HG02759 (cell line): ENCODE measurements around the gene MBNL1.

Source experiments
- ATAC-seq: cut with Tn5 transposase; IDR thresholded peaks from one replicate; pipeline ENCODE4 v1.9.1; 2021; ENCODE audit warnings: mild to moderate bottlenecking, moderate library complexity; ENCODE audit not compliant: unreplicated experiment

Gene MBNL1

GRCh38 chr3:152466784-152467183 is 198.1 kb downstream of the MBNL1 start:
- peak; percentile 67 for ATAC-seq

DNA sequence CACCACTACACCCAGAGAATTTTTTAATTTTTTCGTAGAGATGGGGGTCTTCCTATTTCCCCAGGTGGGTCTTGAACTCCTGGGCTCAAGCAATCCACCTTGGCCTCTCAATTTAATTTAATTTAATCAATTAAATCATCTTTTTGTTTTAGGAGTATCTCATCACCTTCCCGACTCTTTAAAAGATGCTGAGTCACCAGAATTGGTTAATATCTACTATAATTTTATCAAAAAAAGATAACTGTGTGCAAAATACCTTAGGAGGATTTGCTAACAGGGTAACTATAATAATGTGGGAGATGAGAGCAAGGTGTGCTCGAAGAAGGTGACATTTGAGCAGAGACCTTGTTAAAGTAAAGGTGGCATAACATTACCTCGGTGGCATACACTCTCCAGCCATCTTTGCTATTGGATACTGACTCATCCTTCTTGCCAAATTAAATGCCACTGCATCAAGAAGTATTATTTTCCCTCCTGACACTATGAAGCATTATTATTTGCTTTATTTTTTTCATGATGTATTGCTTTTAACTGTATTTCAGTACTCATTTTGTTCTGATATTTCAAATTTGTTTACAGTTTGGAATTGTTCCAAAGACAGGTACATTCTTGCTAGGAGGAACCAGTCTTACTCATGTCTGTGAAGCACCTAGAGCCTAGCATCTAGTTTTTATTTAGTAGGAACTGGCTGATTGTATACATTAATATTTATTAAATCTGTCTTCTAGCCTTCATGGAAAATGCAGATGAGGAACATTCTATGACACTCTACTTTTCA is 200.7 kb downstream of the MBNL1 start:
- no peak for ATAC-seq

GRCh38 chr3:152470095-152470494 is 201.4 kb downstream of the MBNL1 start:
- no peak for ATAC-seq

GRCh38 chr3:152470893-152471292 is 202.2 kb downstream of the MBNL1 start:
- ATAC-seq = no peak

- ATAC-seq = peak; percentile 73
Observed at GRCh38 chr3:152471814-152472671, 203.3 kb downstream of the MBNL1 start.

DNA sequence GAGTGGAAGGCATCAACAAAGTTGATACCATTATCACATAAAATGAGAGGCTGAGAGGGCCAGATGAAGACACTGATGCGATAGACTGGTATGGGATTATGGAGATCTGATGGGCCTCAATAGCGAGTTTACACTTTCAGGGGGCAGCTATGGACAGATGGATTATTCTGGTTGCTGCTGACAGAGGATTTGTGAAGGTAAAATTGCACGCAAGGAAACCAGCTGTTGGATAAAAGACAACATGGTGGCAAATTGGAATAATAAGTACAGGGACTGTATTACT is 203.9 kb downstream of the MBNL1 start:
- no peak for ATAC-seq

GRCh38 chr3:152474585-152474984 is 205.9 kb downstream of the MBNL1 start:
- peak; percentile 62 for ATAC-seq

- no peak for ATAC-seq
Observed at GRCh38 chr3:152477422-152477821, 208.7 kb downstream of the MBNL1 start.

GRCh38 chr3:152480282-152480953 is 211.7 kb downstream of the MBNL1 start:
- ATAC-seq = peak; percentile 91

DNA sequence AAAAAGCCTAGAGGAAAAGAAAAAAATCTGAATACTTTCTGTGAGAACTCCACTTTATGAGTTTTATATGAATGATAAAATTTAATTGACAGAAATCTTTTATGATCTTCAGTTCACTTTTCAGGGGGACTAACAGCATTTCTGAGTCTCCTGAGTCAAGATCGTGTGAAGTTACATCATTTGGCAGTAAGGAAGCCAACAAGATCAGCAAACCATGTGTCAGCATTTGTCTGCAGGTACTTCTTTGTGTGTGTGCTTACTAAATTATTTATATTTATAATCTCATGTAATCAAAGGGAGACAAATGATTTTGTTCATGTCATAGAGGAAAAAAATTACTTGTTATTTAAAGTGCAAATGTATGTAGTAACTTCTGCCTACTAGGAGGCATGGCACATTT is 217.6 kb downstream of the MBNL1 start:
- ATAC-seq = no peak

DNA sequence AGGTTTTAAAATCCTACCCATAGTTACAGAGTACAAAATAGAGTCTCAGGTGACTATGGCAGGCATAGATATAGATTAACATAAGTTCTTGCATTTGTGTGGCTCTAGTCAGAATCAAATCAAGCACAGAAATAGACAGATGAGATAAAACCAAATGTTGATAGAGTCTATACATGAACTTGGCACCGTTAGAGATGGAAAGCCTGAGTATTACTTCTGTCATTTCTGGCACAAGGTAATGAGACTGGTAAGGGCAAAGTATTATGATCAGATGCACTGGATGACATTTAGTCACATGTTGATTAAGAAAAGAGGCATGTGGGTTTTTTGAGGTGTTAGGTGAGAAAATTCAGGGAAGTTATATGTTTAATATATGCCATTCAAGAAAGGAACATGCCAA is 219.7 kb downstream of the MBNL1 start:
- no peak for ATAC-seq

DNA sequence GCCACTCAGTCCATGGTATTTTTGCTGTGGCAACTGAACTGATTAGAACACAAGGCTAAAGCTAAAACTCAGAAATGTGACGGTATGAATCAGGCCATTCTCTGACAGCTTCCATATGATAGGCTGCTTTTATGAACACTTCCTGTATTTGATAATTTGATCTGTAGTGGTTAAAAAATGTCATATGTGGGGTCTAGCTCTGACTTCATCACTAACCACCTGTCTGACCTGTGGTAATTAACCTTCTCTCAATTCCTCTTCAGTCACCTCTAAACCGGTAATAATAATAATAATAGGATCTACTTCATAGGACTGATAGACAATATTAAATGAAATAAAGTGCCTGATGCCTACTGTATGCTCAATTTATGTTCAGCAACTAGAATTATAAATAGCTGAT is 223.2 kb downstream of the MBNL1 start:
- peak; percentile 60 for ATAC-seq

DNA sequence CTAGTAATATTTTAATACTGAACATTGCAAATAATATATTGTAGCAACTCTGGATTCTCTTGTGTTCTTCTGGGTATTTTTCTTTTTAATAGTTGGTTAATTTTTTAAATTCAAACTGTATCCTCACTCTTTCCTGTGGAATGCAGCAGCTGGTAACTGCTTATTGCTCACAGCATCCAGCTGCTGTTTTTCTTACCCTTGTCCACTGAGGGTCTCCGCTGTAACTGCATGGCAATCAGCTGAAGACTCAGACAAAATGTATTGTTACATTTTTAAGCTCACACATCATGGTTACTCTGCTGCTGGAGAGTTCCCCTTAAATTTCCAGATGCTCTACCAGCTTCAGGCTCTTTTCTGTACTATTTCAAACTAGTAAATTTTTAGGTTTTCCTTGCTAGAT is 227.6 kb downstream of the MBNL1 start:
- no peak for ATAC-seq

GRCh38 chr3:152496716-152497115 is 228.0 kb downstream of the MBNL1 start:
- no peak for ATAC-seq

- ATAC-seq = no peak
Observed at GRCh38 chr3:152497457-152497856, 228.7 kb downstream of the MBNL1 start.

DNA sequence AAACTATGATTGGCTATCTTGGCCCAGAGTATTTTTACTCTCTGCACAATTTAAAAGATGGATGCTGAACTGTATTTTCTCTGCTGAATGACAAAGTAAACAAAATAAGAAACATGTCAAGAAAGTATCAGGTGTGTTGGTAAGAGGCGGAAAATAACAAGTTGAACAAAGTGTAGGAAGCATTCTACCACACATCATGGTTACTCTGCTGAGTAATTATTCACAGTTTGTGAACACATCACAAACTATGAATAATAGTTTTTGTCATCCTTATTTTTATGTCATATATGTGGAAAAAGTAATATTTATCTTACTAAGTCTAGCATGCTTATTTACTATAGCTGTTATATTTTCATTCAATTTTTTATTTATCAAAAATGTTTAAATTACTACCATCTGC is 229.2 kb downstream of the MBNL1 start:
- no peak for ATAC-seq

DNA sequence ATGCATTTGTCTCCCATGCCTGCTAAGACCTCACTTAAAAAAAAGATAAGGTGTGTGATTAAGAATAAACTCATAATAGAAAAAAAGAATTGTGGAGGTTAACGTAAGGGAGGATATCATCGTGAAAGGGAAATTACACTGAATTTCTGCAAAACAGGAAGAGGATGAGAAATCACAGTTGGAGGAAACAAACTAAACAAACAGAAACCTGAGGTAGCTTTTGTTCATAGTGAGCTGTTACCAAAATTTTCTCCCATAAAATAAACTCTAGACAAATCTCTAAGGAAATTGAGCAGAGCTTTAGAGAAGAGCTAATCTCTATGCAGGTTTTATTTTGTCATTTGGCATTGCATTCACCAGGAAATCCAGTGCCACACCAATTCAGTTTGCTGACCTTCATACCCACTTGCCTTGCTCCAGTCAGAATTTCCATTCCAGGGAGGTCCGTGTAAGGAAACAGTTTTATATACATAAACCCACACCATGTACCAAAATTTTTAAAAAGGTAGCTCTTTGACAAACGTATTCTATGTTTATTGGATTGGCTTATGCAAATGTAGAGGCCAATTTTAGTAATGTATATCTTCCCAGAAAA is 231.2 kb downstream of the MBNL1 start:
- ATAC-seq = no peak

GRCh38 chr3:152505926-152506325 is 237.2 kb downstream of the MBNL1 start:
- peak; percentile 98 for ATAC-seq

DNA sequence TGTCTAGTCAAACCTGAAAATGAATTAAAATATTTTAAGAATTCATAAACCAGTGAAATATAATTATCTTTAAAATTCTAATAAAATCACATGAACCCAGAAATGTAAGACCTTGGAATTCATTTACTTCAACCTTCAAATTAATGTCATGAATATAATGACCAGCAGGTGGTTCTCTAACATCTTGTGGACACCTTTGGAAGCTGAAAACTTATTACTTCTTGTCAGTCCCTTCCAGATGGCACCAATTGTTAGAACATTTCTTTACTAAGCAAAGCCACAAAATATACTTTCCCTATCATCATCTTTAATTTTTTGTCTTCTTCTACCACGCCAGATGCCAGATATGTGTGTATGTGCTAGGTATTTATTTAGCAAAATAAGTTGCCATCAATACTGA is 240.0 kb downstream of the MBNL1 start:
- no peak for ATAC-seq

DNA sequence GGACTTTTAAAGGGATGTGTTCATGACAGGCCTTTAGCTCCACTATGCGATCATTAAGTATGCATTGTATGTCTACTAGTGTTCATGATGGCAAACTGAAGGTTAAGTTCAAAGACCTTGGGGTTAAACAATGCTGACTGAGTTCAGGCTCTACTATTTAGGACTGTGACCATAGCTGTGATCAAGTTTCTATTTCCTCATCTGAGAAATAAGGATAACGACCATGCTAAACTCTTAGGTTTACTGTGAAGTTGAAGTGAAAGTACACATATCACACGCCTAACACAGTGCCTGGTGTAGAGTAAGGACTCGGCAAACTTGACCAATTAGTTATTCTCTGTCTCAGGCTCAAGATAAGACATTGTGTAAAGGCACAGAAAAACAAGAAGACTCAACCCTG is 243.2 kb downstream of the MBNL1 start:
- ATAC-seq = peak; percentile 89

- ATAC-seq = no peak
Observed at GRCh38 chr3:152513301-152513960, 244.7 kb downstream of the MBNL1 start.
